LNCAP (cell line): ENCODE data around the gene SOX5.

ENCODE experiments used
- CTCF ChIP-seq: fragments of 450-650 bp; IDR thresholded peaks from 2 replicates; pipeline ENCODE4 v1.5.1; 2017; ENCODE audit warnings: mild to moderate bottlenecking

The SOX5 gene

GRCh38 chr12:23600919-23601318, 348.6 kb downstream of the SOX5 start:
- no peak for TF ChIP-seq CTCF

GRCh38 chr12:23596568-23596967, 352.9 kb downstream of the SOX5 start:
- no peak for TF ChIP-seq CTCF

- TF ChIP-seq CTCF: no peak
These were observed 361.5 kb downstream of the SOX5 start for GRCh38 chr12:23587833-23588559.

- TF ChIP-seq CTCF: no peak
These were observed 363.7 kb downstream of the SOX5 start for GRCh38 chr12:23585782-23586163.

GRCh38 chr12:23585156-23585781, 364.2 kb downstream of the SOX5 start:
- TF ChIP-seq CTCF: no peak

GRCh38 chr12:23581913-23582312, 367.6 kb downstream of the SOX5 start:
- no peak for TF ChIP-seq CTCF

- no peak for TF ChIP-seq CTCF
These were observed 370.2 kb downstream of the SOX5 start for GRCh38 chr12:23579257-23579656.
